HG03159 (cell line): ENCODE data around the gene AKIRIN2.

Source experiments
- ATAC-seq: cut with Tn5 transposase; IDR thresholded peaks from one replicate; pipeline ENCODE4 v1.9.1; 2021; ENCODE audit warnings: mild to moderate bottlenecking, moderate library complexity; ENCODE audit not compliant: unreplicated experiment

The AKIRIN2 gene

DNA sequence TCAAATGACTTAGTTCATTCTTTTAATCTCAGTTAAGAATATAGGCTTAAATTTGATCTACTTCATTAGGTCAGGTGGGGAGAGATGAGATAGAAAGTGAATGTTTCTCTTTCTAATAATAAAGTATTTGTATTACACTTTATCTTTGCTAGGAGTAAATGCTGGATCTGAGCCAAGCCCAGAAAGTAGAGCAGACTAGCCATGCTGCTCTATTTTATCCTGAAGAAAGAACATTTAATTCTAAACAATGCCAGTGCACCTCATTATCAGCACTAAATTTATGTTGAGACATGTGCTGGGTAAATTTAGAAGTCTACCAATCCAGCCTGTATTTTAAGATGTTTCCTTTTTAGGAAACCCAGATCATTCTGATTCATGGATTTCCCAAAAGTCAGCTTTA lies 43.5 kb downstream of the AKIRIN2 start:
- no peak for ATAC-seq

DNA sequence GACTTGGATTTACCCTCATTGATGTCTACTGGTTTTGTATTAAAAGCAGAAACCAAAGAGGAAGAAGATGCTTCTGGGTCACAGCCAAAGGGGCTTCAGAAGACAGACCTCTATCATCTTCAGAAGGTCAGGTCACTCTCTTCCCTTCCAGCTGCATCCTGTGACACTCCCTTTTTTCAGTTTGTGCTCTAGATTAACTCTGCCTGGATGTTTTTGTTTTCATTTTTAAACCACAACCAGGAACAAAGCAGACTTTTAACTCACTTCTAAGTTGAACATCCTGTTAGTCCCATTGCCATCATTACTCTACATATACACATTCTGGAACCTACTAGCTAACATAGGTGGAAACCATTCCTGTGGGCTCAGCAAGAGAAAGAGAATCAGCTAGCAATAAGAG lies 45.2 kb downstream of the AKIRIN2 start:
- ATAC-seq: peak; percentile 78

DNA sequence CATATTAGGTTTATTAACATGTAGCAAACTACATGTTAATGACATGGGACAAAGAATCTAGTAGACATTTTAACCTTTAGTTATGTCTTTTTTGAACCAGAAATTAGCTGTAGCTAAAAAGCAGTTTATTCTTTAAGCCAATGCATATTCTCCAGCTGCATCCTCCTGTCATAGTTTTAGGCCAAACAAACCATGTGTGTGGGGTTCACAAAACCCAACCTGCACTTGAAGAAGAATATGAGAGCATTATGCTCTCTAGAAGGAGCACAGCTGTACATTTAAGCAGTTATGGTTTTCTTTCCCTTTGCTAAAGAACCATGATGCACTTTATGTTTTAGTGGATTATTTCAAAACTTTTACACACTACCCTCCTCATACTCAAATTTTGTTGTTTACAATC lies 46.2 kb downstream of the AKIRIN2 start:
- no peak for ATAC-seq

DNA sequence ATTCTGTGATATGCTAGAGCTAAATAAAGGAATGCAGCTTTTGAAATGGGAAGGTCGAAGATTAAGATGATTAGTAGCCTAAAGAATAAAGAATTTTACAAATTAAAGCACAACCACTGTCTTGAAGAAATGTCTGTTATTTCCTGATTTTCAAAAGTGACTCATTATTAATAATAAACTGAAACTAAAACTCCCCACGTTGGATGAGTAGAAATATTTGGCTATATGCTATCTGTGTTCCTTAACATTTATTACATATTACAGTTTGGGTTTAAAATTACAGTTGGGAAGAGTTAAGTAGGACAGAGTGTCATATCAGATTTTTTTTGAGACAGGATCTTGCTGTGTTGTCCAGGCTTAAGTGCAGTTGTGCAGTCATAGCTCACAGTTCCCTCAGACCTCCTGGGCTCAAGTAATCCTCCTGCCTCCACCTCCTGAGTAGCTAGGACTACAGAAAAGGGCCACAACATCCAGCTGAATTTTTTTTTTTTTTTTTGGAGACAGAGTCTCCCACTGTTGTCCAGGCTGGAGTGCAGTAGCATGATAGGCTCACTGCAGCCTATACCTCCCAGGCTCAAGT lies 47.1 kb downstream of the AKIRIN2 start:
- ATAC-seq: no peak

DNA sequence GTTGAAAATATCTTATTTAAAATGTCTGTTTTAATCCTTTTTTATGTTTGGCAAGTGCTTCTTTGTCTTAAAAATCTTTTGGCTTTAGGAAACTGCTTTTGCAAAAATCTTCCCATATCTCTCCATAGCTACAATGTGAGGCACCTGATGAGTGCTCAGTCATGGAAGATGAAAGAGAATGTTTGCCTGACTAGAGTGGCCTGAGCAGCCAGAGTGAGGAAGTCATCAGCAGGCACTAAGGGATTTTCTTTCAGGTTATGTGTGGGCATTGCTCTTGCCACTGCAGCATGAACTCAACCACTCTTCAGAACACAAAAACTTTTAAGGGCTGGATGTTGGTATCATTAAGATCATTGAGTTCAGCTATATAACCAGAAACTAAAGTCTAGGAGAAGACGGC lies 47.9 kb downstream of the AKIRIN2 start:
- ATAC-seq: no peak

DNA sequence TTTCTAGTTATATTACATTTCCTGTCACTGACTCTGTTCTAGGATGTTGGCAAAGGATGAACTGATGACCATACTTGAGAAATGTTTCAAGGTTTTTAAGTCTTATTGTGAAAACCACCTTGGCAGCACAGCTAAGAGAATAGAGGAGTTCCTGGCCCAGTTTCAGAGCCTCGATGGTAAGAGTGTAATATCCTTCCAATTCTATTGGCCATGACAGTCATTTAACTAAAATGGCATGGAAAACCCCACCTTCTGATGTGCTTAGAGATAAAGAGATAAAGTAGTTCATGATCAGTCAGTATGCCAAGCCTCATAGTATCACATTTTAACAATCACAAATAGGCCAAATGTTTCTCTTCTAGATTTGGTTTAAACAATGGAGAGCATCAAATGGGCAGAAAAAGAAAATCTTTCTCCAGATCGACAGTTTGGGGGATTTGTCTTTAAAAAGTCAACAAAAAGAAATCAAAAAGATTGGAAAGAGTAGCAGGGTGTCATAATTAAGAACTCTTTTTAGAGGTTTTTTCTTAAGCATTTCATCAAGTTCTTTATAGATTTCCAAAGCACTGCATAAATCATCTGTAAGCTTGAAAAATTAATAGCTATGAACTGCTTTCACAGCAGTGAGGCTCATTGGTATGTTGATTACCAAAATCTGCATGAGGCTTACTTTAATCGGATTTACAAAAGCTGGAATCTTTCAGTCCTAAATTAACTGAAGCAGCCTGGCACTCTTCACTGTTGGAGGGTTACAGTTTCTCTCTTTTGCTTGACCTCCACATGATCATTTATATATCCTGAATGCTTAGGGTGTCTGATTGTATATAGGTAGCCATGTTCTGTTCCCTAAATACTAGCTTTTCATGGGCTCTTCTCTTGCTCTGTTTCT lies 48.7 kb downstream of the AKIRIN2 start:
- ATAC-seq: no peak

DNA sequence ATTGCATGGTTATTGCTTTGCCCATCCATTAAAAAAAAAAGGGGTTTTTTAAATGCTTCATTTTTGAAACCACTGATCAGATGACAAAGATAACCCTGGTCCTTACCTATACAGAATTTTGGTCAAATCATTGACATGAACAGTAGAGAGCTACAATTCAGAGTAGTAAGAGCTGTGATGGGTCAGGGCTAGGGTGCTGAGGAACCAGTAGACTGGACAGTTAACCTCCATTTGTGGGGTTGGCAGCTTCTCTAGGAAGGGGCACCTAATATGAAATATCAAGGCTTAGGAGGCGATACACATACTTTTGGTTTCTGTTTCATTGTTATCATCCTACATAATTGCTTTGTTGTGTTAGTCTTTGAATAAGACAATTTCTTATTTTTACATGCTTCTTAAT lies 57.0 kb downstream of the AKIRIN2 start:
- peak; percentile 62 for ATAC-seq

DNA sequence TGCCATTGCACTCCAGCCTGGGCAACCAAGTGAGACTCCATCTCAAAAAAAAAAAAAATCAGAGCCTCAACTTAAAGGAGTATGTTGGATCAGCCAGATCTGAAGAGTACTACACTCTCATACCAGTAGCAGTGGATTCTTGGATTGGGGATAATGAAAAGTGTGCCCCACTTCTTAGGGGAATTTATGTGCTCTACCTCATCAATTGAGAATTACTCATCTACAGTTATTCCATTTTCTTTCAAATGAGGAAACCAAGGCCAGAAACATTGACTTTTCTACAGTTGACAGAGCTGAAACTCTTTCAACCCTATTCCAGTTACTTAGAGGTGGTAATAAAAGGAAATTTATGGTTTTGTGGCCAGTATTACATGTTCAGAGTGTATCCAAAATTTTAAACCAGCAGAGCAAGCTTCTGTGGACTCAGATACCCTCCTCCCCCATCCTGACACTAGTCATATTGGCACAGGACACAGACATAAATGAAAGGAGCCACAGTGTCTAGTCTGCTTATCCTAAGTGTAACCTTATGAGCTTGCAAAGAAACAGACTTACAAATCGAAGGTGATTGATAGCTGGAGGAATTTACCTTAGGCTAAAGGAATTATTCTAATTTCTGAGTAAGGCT lies 60.9 kb downstream of the AKIRIN2 start:
- no peak for ATAC-seq

DNA sequence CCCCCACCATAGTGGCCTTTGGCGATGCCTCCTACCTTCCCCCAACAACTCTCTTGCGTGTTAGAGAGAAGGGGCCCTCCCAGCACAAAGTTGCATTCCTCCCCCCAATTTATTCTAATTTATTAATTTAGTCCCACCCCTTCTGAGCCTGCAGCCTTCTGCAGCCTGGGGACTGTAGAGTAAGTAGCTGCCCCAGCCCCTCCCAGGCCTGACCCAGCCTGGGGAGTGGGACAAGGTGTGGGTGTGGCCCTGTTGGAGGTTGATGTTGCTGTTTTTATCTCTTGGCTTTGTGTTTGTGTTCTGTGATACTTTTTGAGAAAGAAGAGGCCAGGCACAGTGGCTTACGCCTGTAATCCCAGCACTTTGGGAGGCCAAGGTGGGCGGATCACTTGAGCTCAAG lies 62.7 kb downstream of the AKIRIN2 start:
- ATAC-seq: no peak

DNA sequence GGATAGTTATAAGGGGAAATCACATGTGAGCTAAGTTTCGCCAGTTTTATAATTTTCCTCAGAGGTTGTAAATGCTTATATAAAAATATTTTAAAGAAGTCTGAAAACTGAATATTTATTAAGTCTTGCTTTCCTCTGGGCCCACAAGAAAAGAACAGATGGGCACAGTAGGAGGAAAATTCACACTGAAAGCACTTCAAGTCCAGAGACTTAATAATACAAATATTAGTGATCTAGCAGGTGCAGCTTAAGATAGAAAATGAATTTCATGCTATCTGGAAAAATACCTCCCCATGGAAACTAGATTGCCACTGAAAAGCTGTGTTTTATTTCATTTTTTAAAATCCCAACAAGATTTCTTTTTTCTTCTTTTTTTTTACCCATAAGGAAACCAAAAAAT lies 64.9 kb downstream of the AKIRIN2 start:
- ATAC-seq: no peak

DNA sequence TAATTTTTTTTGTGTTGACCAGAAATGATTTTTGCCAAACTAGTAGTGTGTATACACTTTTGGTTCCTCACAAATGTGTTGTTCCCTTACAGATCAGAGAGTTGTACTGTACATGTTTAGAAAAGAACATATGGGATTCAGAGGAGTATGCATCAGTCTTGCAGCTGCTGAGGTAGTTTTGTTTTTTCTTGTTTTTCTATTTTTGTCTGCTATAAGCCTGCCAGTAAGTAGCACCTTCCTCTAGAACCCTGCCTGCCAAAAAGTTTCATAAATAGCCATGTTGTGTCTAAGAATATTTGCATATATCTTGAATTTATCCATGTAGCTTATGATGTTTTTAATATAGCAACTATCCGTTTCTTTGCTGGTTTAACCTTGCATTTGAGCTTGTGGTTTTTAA lies 65.7 kb downstream of the AKIRIN2 start:
- ATAC-seq: no peak

DNA sequence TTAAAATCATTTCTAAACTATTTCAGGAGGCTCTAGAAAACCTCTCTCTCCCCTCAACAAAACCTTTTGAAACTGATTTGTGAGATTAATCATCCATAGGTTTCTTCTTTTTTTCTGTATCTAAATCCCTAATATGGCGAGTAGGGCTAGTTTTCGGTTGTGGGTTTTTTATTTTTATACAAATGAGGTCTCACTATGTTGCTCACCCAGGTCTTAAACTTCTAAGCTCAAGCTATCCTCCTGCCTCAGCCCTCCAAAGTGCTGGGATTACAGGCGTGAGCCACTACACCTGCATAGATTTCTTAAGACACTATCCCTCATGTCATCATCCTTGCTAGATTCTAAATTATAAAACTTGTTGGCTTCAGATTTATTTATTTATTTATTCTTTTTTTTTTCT lies 68.2 kb downstream of the AKIRIN2 start:
- no peak for ATAC-seq

DNA sequence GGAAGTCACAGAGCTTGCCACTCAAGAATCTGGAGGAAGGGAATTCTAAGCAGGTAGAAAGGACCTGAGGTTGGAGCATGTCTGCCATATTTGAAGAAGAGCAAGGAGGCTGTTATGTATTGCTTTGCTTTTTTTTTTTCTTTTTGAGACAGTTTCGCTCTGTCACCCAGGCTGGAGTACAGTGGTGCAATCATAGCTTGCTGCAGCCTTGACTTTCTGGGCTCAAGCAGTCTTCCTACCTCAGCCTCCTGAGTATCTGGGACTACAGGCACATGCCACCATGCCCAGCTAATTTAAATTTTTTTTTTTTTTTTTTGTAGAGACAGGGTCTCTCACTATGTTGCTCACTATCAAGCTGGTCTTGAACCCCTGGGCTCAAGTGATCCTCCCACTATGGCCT lies 71.3 kb downstream of the AKIRIN2 start:
- no peak for ATAC-seq

DNA sequence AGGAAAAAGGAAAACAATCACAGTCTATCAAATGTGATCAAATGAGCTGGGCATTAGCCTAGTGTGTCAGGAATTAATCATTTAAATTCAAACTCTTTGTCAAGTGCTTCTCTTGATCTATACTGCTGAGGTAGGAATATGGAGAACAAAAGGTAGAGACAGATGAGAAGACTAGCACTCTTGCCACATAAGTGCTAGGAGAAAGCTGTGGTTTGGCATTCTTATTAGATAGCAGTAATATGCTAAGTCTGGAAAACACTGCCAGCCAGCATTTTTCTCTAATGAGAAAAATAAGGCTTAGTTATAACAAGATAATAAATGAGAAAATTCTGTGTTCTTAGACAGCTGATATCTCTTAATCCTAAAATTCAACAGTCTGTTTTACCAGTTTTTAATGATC lies 73.2 kb downstream of the AKIRIN2 start:
- ATAC-seq: no peak

DNA sequence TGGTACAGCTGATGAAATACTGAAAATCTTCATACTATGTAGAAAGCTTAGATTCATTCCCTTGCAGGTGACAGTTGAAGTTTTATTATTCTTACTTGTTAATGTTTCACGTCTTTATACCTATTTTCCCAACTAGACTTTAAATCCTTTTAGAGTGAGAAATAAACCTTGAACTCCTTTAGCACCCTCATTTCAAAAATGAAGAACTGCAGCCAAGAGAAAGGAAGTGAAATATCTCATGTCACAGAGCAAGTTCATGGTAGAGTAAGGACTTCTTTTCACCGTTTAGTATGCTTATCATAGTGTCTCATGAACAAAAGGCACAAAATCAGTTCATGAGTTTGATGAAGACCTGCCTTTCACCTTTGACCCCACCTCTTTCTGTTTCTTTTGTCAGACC lies 73.6 kb downstream of the AKIRIN2 start:
- no peak for ATAC-seq
